Endothelial cell (in vitro differentiated cells): Measurements from ENCODE around the gene COQ10B. TPM values are rescaled to one million over a fixed set of nuclear protein-coding genes. Genes with fewer than 3 reads are reported as not detected.

Experiments
- DNase-seq: peaks from one replicate; pipeline ENCODE4 v3.0.0; 2021; ENCODE audit warnings: low spot score
- H3K27ac Mint-ChIP-seq: one replicate; pipeline ENCODE4 v1.8.0; 2021; ENCODE audit warnings: mixed read lengths, inconsistent platforms; ENCODE audit not compliant: unreplicated experiment
- H3K27me3 Mint-ChIP-seq: one replicate; pipeline ENCODE4 v1.8.0; 2021; ENCODE audit warnings: mild to moderate bottlenecking, moderate library complexity, mixed read lengths, inconsistent platforms; ENCODE audit not compliant: unreplicated experiment
- H3K36me3 Mint-ChIP-seq: one replicate; pipeline ENCODE4 v1.8.0; 2021; ENCODE audit warnings: mild to moderate bottlenecking, low read depth, mixed read lengths, inconsistent platforms; ENCODE audit not compliant: unreplicated experiment
- H3K4me1 Mint-ChIP-seq: one replicate; pipeline ENCODE4 v1.8.0; 2021; ENCODE audit warnings: mild to moderate bottlenecking, mixed read lengths, inconsistent platforms; ENCODE audit not compliant: unreplicated experiment
- H3K4me3 Mint-ChIP-seq: one replicate; pipeline ENCODE4 v1.8.0; 2021; ENCODE audit warnings: mild to moderate bottlenecking, mixed read lengths, inconsistent platforms; ENCODE audit not compliant: unreplicated experiment
- H3K9me3 Mint-ChIP-seq: one replicate; pipeline ENCODE4 v1.8.0; 2021; ENCODE audit warnings: mixed read lengths, inconsistent platforms; ENCODE audit not compliant: unreplicated experiment
- CTCF ChIP-seq: fragments of 200-600 bp; sonication (generic); IDR thresholded peaks from one replicate; pipeline ENCODE4 v1.5.0; 2021; ENCODE audit warnings: antibody characterized with exemption; ENCODE audit not compliant: unreplicated experiment
- total RNA-seq: library from RNA; stranded (reverse); fragmentation: NEBNext Ultra II Directional; extraction: Animal tissue kit (Norgen Biotek cat#: 25700); gene quantifications from one replicate; pipeline ENCODE4 v1.2.1, GENCODE V29; 2021; ENCODE audit not compliant: unreplicated experiment

Gene COQ10B
- total RNA-seq, 1 donor from 2014 or later: 22.1 TPM

- no peak for DNase-seq
- no peak for TF ChIP-seq CTCF
- Mint-ChIP-seq H3K27ac (peak overlapping the region; percentile 100), H3K4me1 (peaks cover 22% of the 10 kb centered on the region), H3K4me3 (peak overlapping the region; percentile 100), H3K9me3 (no peaks in the 10 kb centered on the region), H3K36me3 (peaks cover 11% of the 10 kb centered on the region), H3K27me3 (peaks cover 13% of the 10 kb centered on the region)
These were observed 614 bp upstream of the COQ10B start for GRCh38 chr2:197452754-197453122.

GRCh38 chr2:197453914-197454398, 604 bp downstream of the COQ10B start:
- Mint-ChIP-seq H3K36me3 (peaks cover 11% of the 10 kb centered on the region), H3K27me3 (peaks cover 13% of the 10 kb centered on the region), H3K4me1 (peaks cover 22% of the 10 kb centered on the region), H3K27ac (peak overlapping the region; percentile 100), H3K4me3 (peak overlapping the region; percentile 100), H3K9me3 (no peaks in the 10 kb centered on the region)
- no peak for DNase-seq
- no peak for TF ChIP-seq CTCF

- no peak for DNase-seq
These were observed 1.6 kb downstream of the COQ10B start for GRCh38 chr2:197454923-197455322.

GRCh38 chr2:197455428-197455827, 2.1 kb downstream of the COQ10B start:
- no peak overlapping the region for H3K27ac Mint-ChIP-seq
- peaks cover 11% of the 10 kb centered on the region for H3K36me3 Mint-ChIP-seq
- no peak for DNase-seq
- no peaks in the 10 kb centered on the region for H3K9me3 Mint-ChIP-seq
- peaks cover 22% of the 10 kb centered on the region for H3K4me1 Mint-ChIP-seq
- H3K4me3 Mint-ChIP-seq: no peak overlapping the region
- TF ChIP-seq CTCF: no peak
- peaks cover 13% of the 10 kb centered on the region for H3K27me3 Mint-ChIP-seq

More at GRCh38 chr2:197454923-197455322, 1.6 kb downstream of the COQ10B start:
- H3K4me1 Mint-ChIP-seq: peaks cover 22% of the 10 kb centered on the region
- peak overlapping the region; percentile 100 for H3K27ac Mint-ChIP-seq
- H3K9me3 Mint-ChIP-seq: no peaks in the 10 kb centered on the region
- no peak for TF ChIP-seq CTCF
- peaks cover 13% of the 10 kb centered on the region for H3K27me3 Mint-ChIP-seq
- H3K4me3 Mint-ChIP-seq: peak overlapping the region; percentile 100
- H3K36me3 Mint-ChIP-seq: peaks cover 11% of the 10 kb centered on the region

- DNase-seq: no peak
- peaks cover 18% of the 10 kb centered on the region for H3K36me3 Mint-ChIP-seq
These were observed 7.3 kb downstream of the COQ10B start for GRCh38 chr2:197460649-197461048.

More at GRCh38 chr2:197460649-197461048, 7.3 kb downstream of the COQ10B start:
- no peak overlapping the region for H3K27ac Mint-ChIP-seq
- H3K27me3 Mint-ChIP-seq: peaks cover 2% of the 10 kb centered on the region
- no peak for TF ChIP-seq CTCF
- H3K9me3 Mint-ChIP-seq: no peaks in the 10 kb centered on the region
- no peaks in the 10 kb centered on the region for H3K4me1 Mint-ChIP-seq
- H3K4me3 Mint-ChIP-seq: no peak overlapping the region
